Fibroblast of gingiva (primary cell): ENCODE measurements around the gene PPFIA2.
A peak's percentile ranks its signal among the peaks of the same experiment; 100 is the strongest.

ENCODE experiments used
- DNase-seq: peaks from one replicate; pipeline ENCODE4 v3.0.0-alpha.2; 2011; ENCODE audit warnings: low read depth

The PPFIA2 gene

GRCh38 chr12:81759190-81760051 is at the start of gene PPFIA2:
Gene PPFIA2, minus strand, starts transcription at chr12:81759350.
- peak; percentile 49 for DNase-seq

GRCh38 chr12:81800298-81801148 is 41.4 kb upstream of the PPFIA2 start:
- DNase-seq, result peak; percentile 64

- no peak for DNase-seq
These were observed 39.1 kb upstream of the PPFIA2 start for GRCh38 chr12:81798294-81798693.

GRCh38 chr12:81797100-81797499 is 38.0 kb upstream of the PPFIA2 start:
- no peak for DNase-seq

- no peak for DNase-seq
These were observed 33.5 kb upstream of the PPFIA2 start for GRCh38 chr12:81792666-81793065.

GRCh38 chr12:81779216-81779615 is 20.1 kb upstream of the PPFIA2 start:
- DNase-seq, result no peak

- no peak for DNase-seq
These were observed 19.6 kb upstream of the PPFIA2 start for GRCh38 chr12:81778719-81779118.

- peak; percentile 46 for DNase-seq
These were observed 545 bp downstream of the PPFIA2 start for GRCh38 chr12:81758421-81759189.

- DNase-seq, result no peak
These were observed 1.3 kb downstream of the PPFIA2 start for GRCh38 chr12:81757731-81758365.

- no peak for DNase-seq
These were observed 29.4 kb downstream of the PPFIA2 start for GRCh38 chr12:81729781-81730180.

- DNase-seq, result no peak
These were observed 31.8 kb downstream of the PPFIA2 start for GRCh38 chr12:81727391-81727790.

- DNase-seq, result no peak
These were observed 32.5 kb downstream of the PPFIA2 start for GRCh38 chr12:81726634-81727033.

GRCh38 chr12:81723361-81723760 is 35.8 kb downstream of the PPFIA2 start:
- no peak for DNase-seq

- DNase-seq, result no peak
These were observed 37.1 kb downstream of the PPFIA2 start for GRCh38 chr12:81722004-81722403.

- DNase-seq, result no peak
These were observed 40.5 kb downstream of the PPFIA2 start for GRCh38 chr12:81718616-81719015.

GRCh38 chr12:81712536-81712935 is 46.6 kb downstream of the PPFIA2 start:
- no peak for DNase-seq

GRCh38 chr12:81705586-81705985 is 53.6 kb downstream of the PPFIA2 start:
- DNase-seq, result no peak

GRCh38 chr12:81699551-81699950 is 59.6 kb downstream of the PPFIA2 start:
- DNase-seq, result peak; percentile 3

GRCh38 chr12:81692008-81692407 is 67.1 kb downstream of the PPFIA2 start:
- DNase-seq, result no peak

GRCh38 chr12:81683881-81684280 is 75.3 kb downstream of the PPFIA2 start:
- DNase-seq, result no peak

- no peak for DNase-seq
These were observed 79.5 kb downstream of the PPFIA2 start for GRCh38 chr12:81679614-81680013.

- no peak for DNase-seq
These were observed 88.4 kb downstream of the PPFIA2 start for GRCh38 chr12:81670759-81671158.
